Measurements from ENCODE around the gene CPO.

The CPO gene

GRCh38 chr2:206935991-206936842, 3.1 kb upstream of the CPO start:
- TF ChIP-seq CTCF (IDR thresholded peaks at IDR 0.05), result no peak

- TF ChIP-seq CTCF (IDR thresholded peaks at IDR 0.05), result no peak
Observed at GRCh38 chr2:206936843-206937230, 2.5 kb upstream of the CPO start.

GRCh38 chr2:206937555-206937954, 1.8 kb upstream of the CPO start:
- TF ChIP-seq CTCF (IDR thresholded peaks at IDR 0.05), result no peak

GRCh38 chr2:206940546-206940945, 1.2 kb downstream of the CPO start:
- no peak for TF ChIP-seq CTCF (IDR thresholded peaks at IDR 0.05)

GRCh38 chr2:206942592-206943478, 3.5 kb downstream of the CPO start:
- TF ChIP-seq CTCF (IDR thresholded peaks at IDR 0.05), result no peak

GRCh38 chr2:206955253-206955652, 15.9 kb downstream of the CPO start:
- TF ChIP-seq CTCF (IDR thresholded peaks at IDR 0.05), result no peak

- no peak for TF ChIP-seq CTCF (IDR thresholded peaks at IDR 0.05)
Observed at GRCh38 chr2:206958261-206958660, 18.9 kb downstream of the CPO start.
